Trophoblast cell (in vitro differentiated cells and primary cell): ENCODE measurements around the gene BAMBI.
"Not testable (repeated sequence)": the region's sequence is repeated elsewhere in the genome, so short reads cannot be mapped to it uniquely, and the experiment has no call there.

Source experiments
- DNase-seq, 2 donors: peaks; one replicate each; pipeline ENCODE4 v3.0.0-alpha.2; 2016
- H2AFZ ChIP-seq: 2 replicates; pipeline ENCODE4 v1.6.1; 2013; ENCODE audit warnings: low read length, moderate library complexity, mild to moderate bottlenecking; ENCODE audit not compliant: insufficient read depth, poor library complexity
- H2AK5ac ChIP-seq: 2 replicates; pipeline ENCODE4 v1.6.1; 2013; ENCODE audit warnings: mild to moderate bottlenecking, low read length
- H2BK120ac ChIP-seq: 2 replicates; pipeline ENCODE4 v1.6.1; 2013; ENCODE audit warnings: low read length, mild to moderate bottlenecking, moderate library complexity; ENCODE audit not compliant: insufficient read depth, poor library complexity
- H2BK12ac ChIP-seq: 2 replicates; pipeline ENCODE4 v1.6.1; 2013; ENCODE audit warnings: mild to moderate bottlenecking, low read length, moderate library complexity
- H2BK5ac ChIP-seq: 2 replicates; pipeline ENCODE4 v1.6.1; 2013; ENCODE audit warnings: low read length, low read depth, moderate library complexity, mild to moderate bottlenecking; ENCODE audit not compliant: poor library complexity
- H3K14ac ChIP-seq: 2 replicates; pipeline ENCODE4 v1.6.1; 2013; ENCODE audit warnings: mild to moderate bottlenecking, low read length
- H3K18ac ChIP-seq: 2 replicates; pipeline ENCODE4 v1.6.1; 2013; ENCODE audit warnings: mild to moderate bottlenecking, low read length
- H3K23ac ChIP-seq: 2 replicates; pipeline ENCODE4 v1.6.1; 2013; ENCODE audit warnings: low read length
- H3K27ac ChIP-seq: 2 replicates; pipeline ENCODE4 v1.5.1; 2013; ENCODE audit warnings: low read depth, mild to moderate bottlenecking, inconsistent platforms, low read length, moderate library complexity
- H3K27me3 ChIP-seq: 2 replicates; pipeline ENCODE4 v1.6.1; 2013; ENCODE audit warnings: inconsistent platforms, mild to moderate bottlenecking, low read length, moderate library complexity; ENCODE audit not compliant: insufficient read depth
- H3K36me3 ChIP-seq, 2 experiments: 1 replicate in 1 of 2; 2 replicates in 1 of 2; pipeline ENCODE4 v1.6.1; 2013; ENCODE audit warnings: low read length in 2 of 2, mild to moderate bottlenecking in 2 of 2, moderate library complexity in 1 of 2; ENCODE audit not compliant: insufficient read depth in 2 of 2, control insufficient read depth in 1 of 2
- H3K4ac ChIP-seq: 2 replicates; pipeline ENCODE4 v1.6.1; 2013; ENCODE audit warnings: low read depth, mild to moderate bottlenecking, low read length, moderate library complexity
- H3K4me1 ChIP-seq, 2 experiments: 1 replicate in 1 of 2; 2 replicates in 1 of 2; pipeline ENCODE4 v1.6.1; 2013; ENCODE audit warnings: low read length in 2 of 2, mild to moderate bottlenecking in 2 of 2, moderate library complexity in 1 of 2; ENCODE audit not compliant: insufficient read depth in 2 of 2, control insufficient read depth in 1 of 2
- H3K4me2 ChIP-seq: 2 replicates; pipeline ENCODE4 v1.6.1; 2013; ENCODE audit warnings: inconsistent platforms, mild to moderate bottlenecking, low read length, moderate library complexity
- H3K4me3 ChIP-seq: 2 replicates; pipeline ENCODE4 v1.5.1; 2013; ENCODE audit warnings: mild to moderate bottlenecking, low read depth, low read length, inconsistent platforms
- H3K79me1 ChIP-seq: one replicate; pipeline ENCODE4 v1.6.1; 2013; ENCODE audit warnings: low read length
- H3K79me2 ChIP-seq: 2 replicates; pipeline ENCODE4 v1.6.1; 2013; ENCODE audit warnings: low read length, mild to moderate bottlenecking; ENCODE audit not compliant: control insufficient read depth, insufficient read depth, poor library complexity
- H3K9ac ChIP-seq: 2 replicates; pipeline ENCODE4 v1.6.1; 2013; ENCODE audit warnings: mild to moderate bottlenecking, low read length
- H3K9me3 ChIP-seq: 2 replicates; pipeline ENCODE4 v1.6.1; 2013; ENCODE audit warnings: low read depth, mild to moderate bottlenecking, control low read depth, inconsistent platforms, low read length; ENCODE audit not compliant: insufficient read depth
- H4K12ac ChIP-seq: 2 replicates; pipeline ENCODE4 v1.6.1; 2013; ENCODE audit warnings: low read depth, mild to moderate bottlenecking, low read length, moderate library complexity
- H4K8ac ChIP-seq: 2 replicates; pipeline ENCODE4 v1.6.1; 2013; ENCODE audit warnings: low read depth, mild to moderate bottlenecking, low read length, moderate library complexity
- H4K91ac ChIP-seq: one replicate; pipeline ENCODE4 v1.6.1; 2013; ENCODE audit warnings: low read depth, mild to moderate bottlenecking, low read length, moderate library complexity
- WGBS: extraction: QIAGEN DNeasy Blood & Tissue Kit; methylation state at CpG from one replicate; pipeline ENCODE4 v1.1.7; 2013; ENCODE audit warnings: missing lambda C conversion rate; ENCODE audit not compliant: insufficient read length, insufficient coverage; ENCODE audit errors: extremely low coverage; 5-methylcytosine and 5-hydroxymethylcytosine counted together

The BAMBI gene

GRCh38 chr10:28644647-28645046 is 32.7 kb upstream of the BAMBI start:
- no peak overlapping the region for H4K8ac ChIP-seq
- H3K4me1 ChIP-seq = no peaks in the 10 kb centered on the region
- no peak overlapping the region for H2AFZ ChIP-seq
- H3K4ac ChIP-seq = no peak overlapping the region
- no peak overlapping the region for H2BK5ac ChIP-seq
- no peak overlapping the region for H4K91ac ChIP-seq
- no peak overlapping the region for H4K12ac ChIP-seq
- no peak overlapping the region for H3K18ac ChIP-seq
- no peaks in the 10 kb centered on the region for H3K36me3 ChIP-seq
- no peak overlapping the region for H3K4me3 ChIP-seq
- no peak overlapping the region for H3K14ac ChIP-seq
- H3K9ac ChIP-seq = no peak overlapping the region
- H3K9me3 ChIP-seq = no peaks in the 10 kb centered on the region
- no peak for DNase-seq
- H3K27ac ChIP-seq = no peak overlapping the region
- no peaks in the 10 kb centered on the region for H3K79me1 ChIP-seq
- no peaks in the 10 kb centered on the region for H3K79me2 ChIP-seq
- H2AK5ac ChIP-seq = no peak overlapping the region
- no peak overlapping the region for H2BK12ac ChIP-seq
- H3K27me3 ChIP-seq = no peaks in the 10 kb centered on the region
- H3K4me2 ChIP-seq = no peak overlapping the region
- no peak overlapping the region for H2BK120ac ChIP-seq
- no CpG with 5 or more reads among the region's 5 CpGs for WGBS
- H3K23ac ChIP-seq = no peak overlapping the region

- no peak overlapping the region for H4K8ac ChIP-seq
- H3K4me3 ChIP-seq = no peak overlapping the region
- no peak overlapping the region for H3K4me2 ChIP-seq
- H3K27ac ChIP-seq = no peak overlapping the region
- H3K18ac ChIP-seq = no peak overlapping the region
- WGBS = no CpG with 5 or more reads among the region's 2 CpGs
- H3K4ac ChIP-seq = no peak overlapping the region
- no peak overlapping the region for H2BK120ac ChIP-seq
- no peak overlapping the region for H2BK12ac ChIP-seq
- H3K23ac ChIP-seq = no peak overlapping the region
- peaks cover 0 to 1% of the 10 kb centered on the region in 2 experiments for H3K36me3 ChIP-seq
- no peaks in the 10 kb centered on the region for H3K27me3 ChIP-seq
- no peak overlapping the region for H2AFZ ChIP-seq
- H2AK5ac ChIP-seq = no peak overlapping the region
- H4K12ac ChIP-seq = no peak overlapping the region
- no peak for DNase-seq
- H3K79me2 ChIP-seq = no peaks in the 10 kb centered on the region
- H3K9ac ChIP-seq = no peak overlapping the region
- no peak overlapping the region for H2BK5ac ChIP-seq
- no peak overlapping the region for H4K91ac ChIP-seq
- H3K9me3 ChIP-seq = no peaks in the 10 kb centered on the region
- no peaks in the 10 kb centered on the region for H3K79me1 ChIP-seq
- no peak overlapping the region for H3K14ac ChIP-seq
- no peaks in the 10 kb centered on the region for H3K4me1 ChIP-seq
These were observed 25.2 kb upstream of the BAMBI start for GRCh38 chr10:28652106-28652505.

- no peak overlapping the region for H3K18ac ChIP-seq
- no peak overlapping the region for H2AK5ac ChIP-seq
- H4K91ac ChIP-seq = no peak overlapping the region
- no peak overlapping the region for H4K12ac ChIP-seq
- H3K27ac ChIP-seq = no peak overlapping the region
- no peak overlapping the region for H3K4me2 ChIP-seq
- DNase-seq = peak; percentile 81 to 90
- H3K4me1 ChIP-seq = no peaks in the 10 kb centered on the region
- H3K79me1 ChIP-seq = no peaks in the 10 kb centered on the region
- H2BK120ac ChIP-seq = no peak overlapping the region
- no peaks in the 10 kb centered on the region for H3K9me3 ChIP-seq
- no peaks in the 10 kb centered on the region for H3K27me3 ChIP-seq
- H2BK5ac ChIP-seq = no peak overlapping the region
- H2AFZ ChIP-seq = no peak overlapping the region
- H3K4me3 ChIP-seq = no peak overlapping the region
- no peak overlapping the region for H4K8ac ChIP-seq
- H2BK12ac ChIP-seq = no peak overlapping the region
- WGBS = no CpG with 5 or more reads among the region's 5 CpGs
- no peak overlapping the region for H3K14ac ChIP-seq
- H3K4ac ChIP-seq = no peak overlapping the region
- peaks cover 0 to 1% of the 10 kb centered on the region in 2 experiments for H3K36me3 ChIP-seq
- H3K79me2 ChIP-seq = no peaks in the 10 kb centered on the region
- no peak overlapping the region for H3K9ac ChIP-seq
- no peak overlapping the region for H3K23ac ChIP-seq
These were observed 24.6 kb upstream of the BAMBI start for GRCh38 chr10:28652703-28653102.

- H2BK12ac ChIP-seq, H3K4me3 ChIP-seq, H3K79me1 ChIP-seq, H3K18ac ChIP-seq, H2BK5ac ChIP-seq, H3K9me3 ChIP-seq, H2AK5ac ChIP-seq, H4K12ac ChIP-seq, H4K8ac ChIP-seq, H3K4me2 ChIP-seq, H4K91ac ChIP-seq, H3K27ac ChIP-seq, H3K9ac ChIP-seq, H3K4ac ChIP-seq, H3K27me3 ChIP-seq, H3K14ac ChIP-seq, H3K79me2 ChIP-seq, H3K4me1 ChIP-seq, H3K36me3 ChIP-seq, H3K23ac ChIP-seq, H2BK120ac ChIP-seq, H2AFZ ChIP-seq: not testable (repeated sequence)
- no CpG with 5 or more reads among the region's 7 CpGs for WGBS
- DNase-seq = peak; percentile 65 to 77
These were observed 18.5 kb upstream of the BAMBI start for GRCh38 chr10:28658824-28659223.
